Fibroblast of lung (primary cell): Measurements from ENCODE around the gene COL4A1. TPM values are rescaled to one million over a fixed set of nuclear protein-coding genes. Genes with fewer than 3 reads are reported as not detected.
A peak's percentile ranks its signal among the peaks of the same experiment; 100 is the strongest.

ENCODE experiments used
- DNase-seq, 2 donors: peaks; one replicate each; pipeline versions ENCODE4 v3.0.0 to v3.0.0-alpha.2; 2010; ENCODE audit warnings: low read depth in 2 of 2
- H2AFZ ChIP-seq: 2 replicates; pipeline ENCODE4 v1.5.1; 2012; ENCODE audit warnings: low read length, control low read depth, inconsistent platforms
- H3K27ac ChIP-seq: 2 replicates; pipeline ENCODE4 v1.5.1; 2011; ENCODE audit warnings: low read length, control low read depth; ENCODE audit not compliant: insufficient read depth
- H3K27me3 ChIP-seq: 2 replicates; pipeline ENCODE4 v1.5.1; 2011; ENCODE audit warnings: mild to moderate bottlenecking, low read length; ENCODE audit not compliant: control insufficient read depth, insufficient read depth
- H3K36me3 ChIP-seq: 2 replicates; pipeline ENCODE4 v1.5.1; 2011; ENCODE audit warnings: low read length; ENCODE audit not compliant: control insufficient read depth, insufficient read depth
- H3K4me1 ChIP-seq: 2 replicates; pipeline ENCODE4 v1.5.1; 2011; ENCODE audit warnings: low read length; ENCODE audit not compliant: control insufficient read depth, insufficient read depth; ENCODE audit errors: extremely low read depth
- H3K4me2 ChIP-seq: 2 replicates; pipeline ENCODE4 v1.5.1; 2011; ENCODE audit warnings: low read length, control low read depth; ENCODE audit not compliant: insufficient read depth; ENCODE audit errors: extremely low read depth
- H3K4me3 ChIP-seq, 4 experiments: fragments of 200-600 bp in 1 of 4; sonication (generic) in 1 of 4; replicated peaks in 1 of 4; 2 replicates each; pipeline ENCODE4 v1.5.1; 2011 to 2016; ENCODE audit warnings: low read length in 4 of 4, low read depth in 3 of 4, mild to moderate bottlenecking in 3 of 4, control low read depth in 2 of 4, inconsistent platforms in 1 of 4, mixed read lengths in 1 of 4; ENCODE audit not compliant: insufficient read depth in 1 of 4; ENCODE audit errors: control extremely low read depth in 1 of 4
- H3K79me2 ChIP-seq: 2 replicates; pipeline ENCODE4 v1.5.1; 2012; ENCODE audit warnings: mild to moderate bottlenecking, low read length, inconsistent platforms; ENCODE audit not compliant: control insufficient read depth, insufficient read depth
- H3K9ac ChIP-seq: 2 replicates; pipeline ENCODE4 v1.5.1; 2011; ENCODE audit warnings: mild to moderate bottlenecking, low read length, control low read depth; ENCODE audit not compliant: insufficient read depth
- H3K9me3 ChIP-seq: 2 replicates; pipeline ENCODE4 v1.5.1; 2012; ENCODE audit warnings: low read depth, low read length; ENCODE audit not compliant: control insufficient read depth, insufficient read depth
- H4K20me1 ChIP-seq: 2 replicates; pipeline ENCODE4 v1.5.1; 2011; ENCODE audit warnings: low read length; ENCODE audit not compliant: control insufficient read depth, insufficient read depth; ENCODE audit errors: extremely low read depth
- CTCF ChIP-seq, 2 donors: IDR thresholded peaks in 1 of 2; conservative IDR thresholded peaks in 1 of 2; 1 replicate in 1 of 2; 2 replicates in 1 of 2; pipeline ENCODE4 v1.5.1; 2011 to 2012; ENCODE audit warnings: low read length in 2 of 2, control low read depth in 1 of 2, inconsistent platforms in 1 of 2, low read depth in 1 of 2, mild to moderate bottlenecking in 1 of 2
- EZH2 ChIP-seq: IDR thresholded peaks from 2 replicates; pipeline ENCODE4 v1.5.1; 2012; ENCODE audit warnings: low read length, control low read depth, mild to moderate bottlenecking; ENCODE audit errors: missing control alignments
- polyA plus RNA-seq, 2 donors: library from polyadenylated mRNA; depleted of rRNA in 1 of 2; stranded (reverse) in 1 of 2; unstranded in 1 of 2; fragments of >200 nt; gene quantifications; 2 replicates each; pipeline ENCODE4 v1.2.1, GENCODE V29; 2011 to 2012; ENCODE audit warnings: missing spikeins in 1 of 2
- total RNA-seq: library from RNA; depleted of rRNA; stranded (reverse); fragments of >200 nt; gene quantifications from 2 replicates; pipeline ENCODE4 v1.2.1, GENCODE V29; 2014

COL4A1 gene
- total and polyA plus RNA-seq, 2 donors (not counting 1 experiment from before 2014, with no cell fraction given): 34.0 to 607 TPM

- Histone ChIP-seq H3K27me3 (no peaks in the 10 kb centered on the region), H3K9me3 (no peaks in the 10 kb centered on the region), H3K36me3 (no peaks in the 10 kb centered on the region), H2AFZ (no peak overlapping the region), H3K4me3 (no peak overlapping the region), H3K79me2 (peaks cover 75% of the 10 kb centered on the region), H3K4me1 (peaks cover 37% of the 10 kb centered on the region), H3K9ac (no peak overlapping the region), H4K20me1 (no peaks in the 10 kb centered on the region), H3K27ac (peak overlapping the region; percentile 56), H3K4me2 (peak overlapping the region; percentile 60)
- TF ChIP-seq CTCF (conservative IDR thresholded peaks at IDR 0.05 in 1 of 2, IDR thresholded peaks at IDR 0.05 in 1 of 2; ENCODE audit: low read depth in 1 of 2, low read length in 2 of 2) (no peak), EZH2 (no peak)
- peak; percentile 46 to 83 for DNase-seq
Observed at GRCh38 chr13:110301606-110302553, 5.1 kb downstream of the COL4A1 start.

GRCh38 chr13:110301083-110301482, 5.9 kb downstream of the COL4A1 start:
- peak overlapping the region; percentile 0 for H3K4me2 ChIP-seq
- no peak overlapping the region for H2AFZ ChIP-seq
- no peaks in the 10 kb centered on the region for H3K36me3 ChIP-seq
- H3K79me2 ChIP-seq: peaks cover 75% of the 10 kb centered on the region
- H3K9ac ChIP-seq: no peak overlapping the region
- no peak for TF ChIP-seq EZH2
- TF ChIP-seq CTCF (conservative IDR thresholded peaks at IDR 0.05 in 1 of 2, IDR thresholded peaks at IDR 0.05 in 1 of 2; ENCODE audit: low read depth in 1 of 2, low read length in 2 of 2): no peak
- H3K27ac ChIP-seq: peak overlapping the region; percentile 56
- H3K4me1 ChIP-seq: peaks cover 37% of the 10 kb centered on the region
- DNase-seq: no peak
- H3K4me3 ChIP-seq: no peak overlapping the region
- no peaks in the 10 kb centered on the region for H3K9me3 ChIP-seq
- H3K27me3 ChIP-seq: no peaks in the 10 kb centered on the region
- no peaks in the 10 kb centered on the region for H4K20me1 ChIP-seq

- no peak overlapping the region for H3K4me3 ChIP-seq
- no peaks in the 10 kb centered on the region for H4K20me1 ChIP-seq
- DNase-seq: peak in 1 of 2 donors; percentile 67
- H3K79me2 ChIP-seq: peaks cover 73% of the 10 kb centered on the region
- no peaks in the 10 kb centered on the region for H3K36me3 ChIP-seq
- H3K9me3 ChIP-seq: no peaks in the 10 kb centered on the region
- H3K4me1 ChIP-seq: peaks cover 37% of the 10 kb centered on the region
- TF ChIP-seq CTCF (conservative IDR thresholded peaks at IDR 0.05 in 1 of 2, IDR thresholded peaks at IDR 0.05 in 1 of 2; ENCODE audit: low read depth in 1 of 2, low read length in 2 of 2) (no peak), EZH2 (no peak)
- H2AFZ ChIP-seq: no peak overlapping the region
- H3K4me2 ChIP-seq: peak overlapping the region; percentile 33
- H3K9ac ChIP-seq: no peak overlapping the region
- peak overlapping the region; percentile 19 for H3K27ac ChIP-seq
- H3K27me3 ChIP-seq: no peaks in the 10 kb centered on the region
Observed at GRCh38 chr13:110300090-110300815, 6.7 kb downstream of the COL4A1 start.
